GM19468 (cell line): Measurements from ENCODE around the gene UBE3C.
"Not testable (repeated sequence)": the region's sequence is repeated elsewhere in the genome, so short reads cannot be mapped to it uniquely, and the experiment has no call there.

Experiments used
- ATAC-seq: cut with Tn5 transposase; IDR thresholded peaks from one replicate; pipeline ENCODE4 v1.9.1; 2021; ENCODE audit warnings: mild to moderate bottlenecking, moderate library complexity, moderate number of reproducible peaks; ENCODE audit not compliant: unreplicated experiment; ENCODE audit errors: extremely low read depth

Gene UBE3C

GRCh38 chr7:157268540-157268939 lies 129.8 kb downstream of the UBE3C start:
- ATAC-seq: no peak

- ATAC-seq: no peak
Observed at GRCh38 chr7:157269341-157270059, 130.8 kb downstream of the UBE3C start.

DNA sequence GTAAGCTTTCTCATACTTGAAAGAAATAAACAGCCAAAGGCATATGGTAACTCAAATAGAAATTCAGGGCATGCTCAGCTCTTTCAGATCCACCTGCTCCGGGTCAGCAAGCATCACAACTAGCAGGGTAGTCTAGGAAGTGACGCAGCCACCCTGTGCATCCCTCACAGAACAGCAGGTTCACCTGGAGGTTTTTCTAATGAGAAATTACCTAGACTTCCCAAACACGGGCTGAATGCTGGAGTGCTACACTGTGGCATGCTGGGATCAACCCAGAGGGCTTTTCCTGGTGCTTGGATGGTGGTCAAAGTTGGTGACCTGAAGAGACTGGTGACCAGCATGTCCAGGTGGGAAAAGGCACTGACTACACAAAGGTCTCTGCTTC lies 131.3 kb downstream of the UBE3C start:
- no peak for ATAC-seq

- ATAC-seq: no peak
Observed at GRCh38 chr7:157271315-157271990, 132.7 kb downstream of the UBE3C start.

- ATAC-seq: no peak
Observed at GRCh38 chr7:157271991-157272324, 133.2 kb downstream of the UBE3C start.

DNA sequence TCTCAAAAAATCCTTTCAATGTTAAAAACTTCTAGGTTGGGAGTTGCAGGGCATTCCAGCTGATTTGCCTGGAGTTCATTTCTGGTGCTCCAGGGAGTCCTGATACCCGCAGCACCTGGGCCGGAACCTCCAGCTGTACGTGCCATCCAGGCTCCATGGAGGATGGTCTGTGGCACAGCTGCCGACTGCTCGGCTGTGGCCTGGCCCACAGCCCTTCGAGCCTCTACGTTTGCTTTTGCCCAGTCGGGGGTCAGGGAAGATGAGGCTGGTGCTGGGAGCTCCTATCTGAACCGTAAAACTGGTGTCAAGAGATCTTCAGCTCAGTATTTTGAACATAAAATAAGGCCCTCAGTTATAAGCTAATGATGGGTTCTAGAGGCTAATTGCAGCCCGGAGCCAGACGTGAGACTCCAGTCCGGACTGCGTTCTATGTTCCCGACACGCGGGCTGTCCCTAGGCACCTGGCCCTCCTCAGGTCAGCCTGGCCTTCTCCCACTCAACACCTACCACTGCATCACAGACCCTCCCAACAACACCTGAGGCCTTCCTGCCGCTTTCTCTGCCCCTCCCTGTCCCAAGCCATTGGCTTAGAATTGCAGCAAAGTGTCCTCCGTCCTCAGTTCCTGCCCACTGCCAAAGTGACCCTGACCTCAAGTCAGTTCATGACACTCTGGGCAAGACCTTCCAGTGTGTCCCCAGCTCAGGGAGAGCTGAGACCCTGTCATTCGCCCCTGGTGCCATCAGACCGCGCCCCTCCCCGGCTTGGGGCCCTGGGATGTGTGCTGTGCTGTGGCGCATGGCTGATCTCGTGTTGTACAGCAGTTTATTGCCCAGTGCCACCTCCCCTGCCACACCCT lies 133.9 kb downstream of the UBE3C start:
- no peak for ATAC-seq

DNA sequence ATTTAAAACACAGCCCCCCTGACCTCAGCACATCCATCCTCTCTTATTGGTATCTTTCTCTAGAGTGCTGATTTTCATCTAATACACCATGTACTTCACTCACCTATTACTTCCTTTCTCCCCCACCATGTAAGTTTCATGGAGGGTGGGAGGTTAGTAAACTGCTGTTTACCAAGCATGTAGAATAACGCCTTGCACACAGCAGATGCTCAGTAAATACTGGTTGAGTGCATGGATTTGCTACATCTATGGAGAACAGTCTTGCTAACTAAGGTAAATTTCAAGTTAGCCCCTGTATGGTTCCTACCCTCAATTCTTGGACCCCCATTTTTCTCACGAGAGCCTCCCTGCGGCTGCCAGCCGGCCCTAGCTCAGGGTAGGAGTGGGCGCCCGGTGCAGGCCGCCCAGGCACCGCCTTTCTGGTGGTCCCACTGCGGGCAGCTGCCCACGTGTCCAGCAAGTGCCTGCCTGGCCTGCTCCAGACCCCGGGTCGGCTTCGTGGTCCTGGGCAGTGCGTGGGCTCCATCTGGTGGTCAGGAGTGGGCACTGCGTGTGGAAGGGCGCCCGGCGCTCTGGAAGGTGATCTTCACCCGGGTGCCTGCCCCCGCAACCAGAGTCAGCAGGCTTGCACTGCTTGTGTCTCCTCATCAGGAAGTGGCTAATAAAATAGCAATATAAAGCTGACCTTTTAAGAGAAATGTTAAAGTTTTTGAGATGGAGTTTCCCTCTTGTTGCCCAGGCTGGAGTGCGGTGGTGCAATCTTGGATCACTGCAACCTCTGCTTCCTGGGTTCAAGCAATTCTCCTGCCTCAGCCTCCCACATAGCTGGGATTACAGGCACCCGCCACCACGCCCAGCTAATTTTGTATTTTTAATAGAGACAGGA lies 134.7 kb downstream of the UBE3C start:
- ATAC-seq: peak; percentile 56

DNA sequence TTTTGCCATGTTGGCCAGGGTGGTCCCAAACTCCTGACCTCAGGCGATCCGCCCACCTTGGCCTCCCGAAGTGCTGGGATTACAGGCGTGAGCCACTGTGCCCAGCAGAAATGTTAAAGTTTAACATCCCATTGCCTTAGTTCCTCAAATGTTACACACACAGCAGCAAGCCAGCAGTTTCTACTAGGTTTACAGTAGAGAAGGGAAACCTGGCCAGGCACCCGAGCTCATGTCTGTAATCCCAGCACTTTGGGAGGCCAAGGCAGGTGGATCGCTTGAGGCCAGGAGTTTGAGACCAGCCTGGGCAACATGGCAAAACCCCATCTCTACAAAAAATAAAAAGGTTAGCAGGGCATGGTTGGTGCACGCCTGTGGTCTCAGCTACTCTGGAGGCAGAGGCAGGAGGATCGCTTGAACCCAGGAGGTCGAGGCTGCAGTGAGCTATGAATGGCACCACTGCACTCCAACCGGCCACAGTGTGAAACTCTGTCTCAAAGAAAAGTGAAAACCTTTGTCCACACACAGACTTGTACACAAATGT lies 135.4 kb downstream of the UBE3C start:
- not testable (repeated sequence) for ATAC-seq

DNA sequence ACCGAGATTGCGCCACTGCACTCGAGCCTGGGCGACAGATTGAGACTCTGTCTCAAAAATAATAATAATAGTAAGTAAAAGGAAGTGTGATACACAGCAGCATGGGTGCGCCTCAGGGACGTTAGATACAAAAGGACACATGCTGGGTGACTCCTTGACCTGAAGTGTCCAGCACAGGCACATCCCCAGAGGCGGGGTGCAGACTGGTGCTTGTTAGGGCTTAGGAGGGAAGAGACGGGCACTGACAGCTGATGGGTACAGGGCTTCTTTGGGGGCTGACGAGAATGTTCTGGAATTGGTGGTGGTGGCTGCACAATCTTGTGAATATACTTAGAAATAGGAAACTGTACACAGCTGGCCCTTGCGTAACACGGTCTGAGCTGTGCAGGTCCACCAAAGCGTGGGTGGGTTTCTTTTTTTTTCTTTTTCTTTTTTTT lies 136.3 kb downstream of the UBE3C start:
- no peak for ATAC-seq

- no peak for ATAC-seq
Observed at GRCh38 chr7:157276091-157276561, 137.4 kb downstream of the UBE3C start.

DNA sequence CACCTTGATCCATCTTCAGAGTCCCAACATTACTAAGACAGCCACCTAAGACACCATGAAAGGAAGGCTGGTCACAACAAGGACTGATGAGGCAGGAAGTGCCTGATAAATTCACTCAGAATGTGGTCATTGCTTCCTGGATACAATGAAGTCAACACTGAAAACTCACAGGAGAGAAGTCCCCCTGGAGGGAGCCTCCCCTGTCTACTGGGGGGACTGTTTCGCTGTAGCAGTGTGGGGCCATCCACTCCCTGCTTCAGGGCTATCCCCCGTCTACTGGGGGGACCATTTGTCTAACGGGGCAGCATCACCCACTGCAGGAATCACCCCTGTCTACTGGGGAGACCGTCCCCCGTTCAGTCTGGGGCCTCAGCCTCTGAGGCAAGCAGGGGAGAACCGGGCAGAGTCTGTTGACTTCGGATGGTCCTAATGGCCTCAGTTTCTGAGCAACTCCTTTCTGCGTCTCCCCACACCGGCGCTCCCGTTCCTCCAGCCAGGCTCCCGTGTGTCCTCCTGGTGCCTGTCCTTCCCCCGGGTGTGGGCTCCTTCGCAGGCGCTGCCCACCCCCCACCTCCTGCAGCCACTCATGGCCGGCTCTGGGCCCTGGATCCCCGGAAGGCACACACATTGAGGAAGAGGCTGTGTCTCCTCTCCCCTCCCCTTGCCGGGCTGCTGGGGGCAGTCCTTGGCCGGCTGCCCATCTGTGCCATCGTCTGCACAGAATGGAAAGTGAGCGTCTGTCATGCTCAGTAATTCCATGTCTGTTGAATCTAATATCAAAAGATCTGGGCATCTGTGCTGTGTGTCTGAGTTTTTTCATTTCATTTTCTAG lies 138.2 kb downstream of the UBE3C start:
- no peak for ATAC-seq

GRCh38 chr7:157277568-157277967 lies 138.8 kb downstream of the UBE3C start:
- ATAC-seq: not testable (repeated sequence)

DNA sequence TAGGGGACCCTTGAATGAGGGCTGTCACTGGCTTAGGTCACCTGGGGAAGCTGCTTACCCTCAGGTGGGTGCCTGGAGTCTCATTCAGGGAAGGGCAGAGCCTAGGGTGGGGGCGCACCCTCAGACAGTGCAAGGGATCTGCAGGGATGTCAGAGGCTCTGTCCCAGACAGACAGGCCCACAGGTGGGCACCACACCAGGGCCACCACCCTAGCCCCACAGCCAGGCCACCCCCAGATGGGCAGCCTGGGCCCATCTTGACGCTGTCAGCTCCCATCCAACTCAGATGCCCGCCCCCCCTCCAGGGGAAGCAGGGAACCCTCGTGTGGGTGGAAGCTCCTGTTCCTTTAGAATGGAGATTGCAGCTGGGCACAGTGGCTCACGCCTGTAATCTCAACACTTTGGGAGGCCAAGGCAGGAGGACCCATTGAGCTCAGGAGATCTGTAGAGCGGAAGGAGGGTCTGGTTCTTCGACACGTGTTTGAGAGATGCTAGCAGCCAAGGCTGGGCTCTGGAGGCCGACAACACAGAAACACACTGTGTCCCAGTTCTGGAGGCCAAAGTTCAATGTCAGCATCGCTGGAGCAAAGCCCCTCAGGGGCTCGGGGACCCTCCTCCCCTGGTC lies 139.6 kb downstream of the UBE3C start:
- ATAC-seq: no peak

DNA sequence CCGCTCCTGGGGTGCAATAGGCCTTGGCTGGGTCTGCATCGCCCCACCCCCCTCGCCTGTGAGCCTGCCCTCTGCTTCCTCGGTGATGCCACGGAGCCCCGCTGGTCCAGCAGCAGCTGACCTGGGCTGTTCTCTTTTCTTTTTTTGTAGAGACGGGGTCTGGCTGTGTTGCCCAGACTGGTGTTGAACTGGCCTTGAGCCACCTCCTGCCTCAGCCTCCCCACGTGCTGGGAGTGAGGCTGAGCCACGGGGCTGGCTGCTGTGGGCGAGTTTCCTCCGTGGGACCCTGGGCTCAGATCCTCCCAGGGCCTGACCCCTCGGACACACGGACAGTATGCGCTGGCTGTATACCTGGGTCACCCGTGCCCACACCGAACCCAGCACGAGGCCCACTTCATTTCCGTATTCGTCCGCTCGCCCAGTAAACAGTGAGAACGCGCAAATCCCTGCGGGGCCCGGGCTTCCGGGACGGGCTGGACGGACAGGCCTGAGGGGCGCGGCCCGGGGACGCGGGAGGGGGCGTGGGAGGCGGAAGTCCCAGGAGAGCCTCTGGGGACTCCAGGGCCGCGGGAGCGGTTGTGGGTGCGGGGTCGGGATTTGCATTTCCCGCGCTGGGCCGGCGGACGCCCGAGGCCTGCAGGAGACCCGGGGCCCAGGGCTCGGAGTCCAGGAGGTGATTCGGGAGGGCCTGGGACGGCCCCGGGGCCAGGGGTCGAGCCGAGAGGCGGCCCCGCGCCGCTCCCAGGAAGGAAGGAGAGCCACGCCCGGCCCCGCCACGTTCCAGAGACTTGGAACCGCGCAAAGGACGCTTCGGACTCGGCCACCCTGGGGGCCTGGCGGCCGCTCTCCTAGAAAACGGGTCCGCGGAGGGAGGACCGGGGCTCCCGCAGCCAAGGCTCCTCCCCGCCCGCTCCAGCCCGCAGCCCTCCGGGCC lies 140.3 kb downstream of the UBE3C start:
- ATAC-seq: peak; percentile 51

- no peak for ATAC-seq
Observed at GRCh38 chr7:157279741-157280215, 141.1 kb downstream of the UBE3C start.

- no peak for ATAC-seq
Observed at GRCh38 chr7:157280216-157280841, 141.6 kb downstream of the UBE3C start.
